ENCODE results near the gene EME2.
"Not testable (repeated sequence)": the region's sequence is repeated elsewhere in the genome, so short reads cannot be mapped to it uniquely, and the experiment has no call there.

EME2 gene, protein sequence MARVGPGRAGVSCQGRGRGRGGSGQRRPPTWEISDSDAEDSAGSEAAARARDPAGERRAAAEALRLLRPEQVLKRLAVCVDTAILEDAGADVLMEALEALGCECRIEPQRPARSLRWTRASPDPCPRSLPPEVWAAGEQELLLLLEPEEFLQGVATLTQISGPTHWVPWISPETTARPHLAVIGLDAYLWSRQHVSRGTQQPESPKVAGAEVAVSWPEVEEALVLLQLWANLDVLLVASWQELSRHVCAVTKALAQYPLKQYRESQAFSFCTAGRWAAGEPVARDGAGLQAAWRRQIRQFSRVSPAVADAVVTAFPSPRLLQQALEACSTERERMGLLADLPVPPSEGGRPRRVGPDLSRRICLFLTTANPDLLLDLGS

DNA sequence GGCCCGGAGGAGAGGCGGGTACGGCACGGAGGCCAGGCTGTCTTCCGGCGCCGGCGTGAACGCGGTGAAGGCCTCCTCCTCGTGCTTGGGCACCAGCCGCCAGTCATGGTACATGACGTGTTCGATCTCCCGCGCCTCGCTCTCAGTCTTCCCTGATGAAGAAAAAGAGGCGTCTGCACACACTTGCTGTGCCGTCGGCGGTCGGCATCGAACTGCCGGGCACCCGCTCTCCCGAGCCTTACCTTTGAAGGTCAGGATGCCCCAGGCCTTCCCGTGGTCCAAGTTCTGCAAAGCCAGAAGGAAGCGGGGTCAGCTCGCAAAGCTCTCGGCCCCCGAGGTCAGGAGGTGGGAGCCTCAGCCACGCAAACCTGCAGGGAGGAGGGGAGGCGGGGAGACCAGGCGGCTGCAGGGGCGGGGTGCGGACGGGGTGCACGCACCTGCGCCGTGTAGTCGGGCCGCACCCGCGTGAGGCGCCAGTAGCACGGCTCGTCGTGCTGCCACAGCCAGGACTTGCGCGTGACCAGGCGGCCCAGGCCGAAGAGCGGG lies at the start of gene EME2:
Gene EME2 (plus strand): TSS at position 449 of the 546 bp plus-strand sequence. CDS start 418 bp downstream, outside the sequence.
- DNase-seq: no peak

DNA sequence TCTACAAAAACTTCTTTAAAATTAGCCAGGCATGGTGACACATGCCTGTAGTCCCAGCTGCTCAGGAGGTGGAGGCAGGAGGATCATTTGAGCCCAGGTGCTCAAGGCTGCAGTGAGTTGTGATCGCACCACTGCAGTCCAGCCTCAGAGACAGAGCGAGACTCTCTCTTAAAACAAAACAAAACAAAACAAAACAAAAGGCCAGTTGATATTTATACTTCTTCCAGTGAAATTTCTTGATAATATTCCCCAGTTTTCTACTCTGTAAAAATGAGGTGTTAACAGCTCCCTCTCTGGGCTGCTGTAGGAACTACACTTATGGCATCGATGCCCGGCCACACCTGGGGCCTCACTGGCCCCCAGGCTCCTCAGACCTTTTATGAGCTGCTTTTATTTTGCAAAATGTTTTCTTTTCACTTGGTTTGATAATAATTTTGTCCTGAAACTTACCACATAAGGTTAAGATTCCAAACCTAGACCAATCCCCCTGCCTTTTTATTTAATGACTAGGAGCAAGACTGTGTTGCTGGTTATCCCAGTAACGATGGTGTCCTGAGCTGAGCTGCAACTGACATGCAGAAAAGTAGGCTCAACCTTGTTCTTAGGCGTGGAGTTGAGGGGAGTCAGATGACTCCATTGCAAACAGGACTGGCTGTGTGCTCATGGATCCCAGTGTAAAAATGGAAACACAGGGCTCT lies 49.0 kb upstream of the EME2 start:
- DNase-seq: peak; percentile 42

DNA sequence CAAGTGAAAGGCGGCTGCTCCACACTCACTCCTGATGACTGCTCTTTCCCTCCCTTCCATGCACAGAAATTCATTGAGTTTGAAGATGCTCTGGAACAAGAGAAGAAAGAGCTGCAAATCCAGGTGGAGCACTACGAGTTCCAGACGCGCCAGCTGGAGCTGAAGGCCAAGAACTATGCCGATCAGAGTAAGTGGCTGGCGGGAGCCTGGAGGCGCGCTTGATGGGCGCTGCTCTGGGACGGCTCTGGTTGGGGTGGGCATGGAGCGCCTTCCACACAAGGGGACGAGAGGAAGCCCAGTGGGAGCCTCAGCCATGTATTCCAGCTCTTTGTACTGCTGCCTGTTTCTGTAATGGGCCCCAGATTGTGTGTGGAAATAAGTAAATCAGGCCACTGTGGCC lies 48.1 kb upstream of the EME2 start:
- DNase-seq: no peak

DNA sequence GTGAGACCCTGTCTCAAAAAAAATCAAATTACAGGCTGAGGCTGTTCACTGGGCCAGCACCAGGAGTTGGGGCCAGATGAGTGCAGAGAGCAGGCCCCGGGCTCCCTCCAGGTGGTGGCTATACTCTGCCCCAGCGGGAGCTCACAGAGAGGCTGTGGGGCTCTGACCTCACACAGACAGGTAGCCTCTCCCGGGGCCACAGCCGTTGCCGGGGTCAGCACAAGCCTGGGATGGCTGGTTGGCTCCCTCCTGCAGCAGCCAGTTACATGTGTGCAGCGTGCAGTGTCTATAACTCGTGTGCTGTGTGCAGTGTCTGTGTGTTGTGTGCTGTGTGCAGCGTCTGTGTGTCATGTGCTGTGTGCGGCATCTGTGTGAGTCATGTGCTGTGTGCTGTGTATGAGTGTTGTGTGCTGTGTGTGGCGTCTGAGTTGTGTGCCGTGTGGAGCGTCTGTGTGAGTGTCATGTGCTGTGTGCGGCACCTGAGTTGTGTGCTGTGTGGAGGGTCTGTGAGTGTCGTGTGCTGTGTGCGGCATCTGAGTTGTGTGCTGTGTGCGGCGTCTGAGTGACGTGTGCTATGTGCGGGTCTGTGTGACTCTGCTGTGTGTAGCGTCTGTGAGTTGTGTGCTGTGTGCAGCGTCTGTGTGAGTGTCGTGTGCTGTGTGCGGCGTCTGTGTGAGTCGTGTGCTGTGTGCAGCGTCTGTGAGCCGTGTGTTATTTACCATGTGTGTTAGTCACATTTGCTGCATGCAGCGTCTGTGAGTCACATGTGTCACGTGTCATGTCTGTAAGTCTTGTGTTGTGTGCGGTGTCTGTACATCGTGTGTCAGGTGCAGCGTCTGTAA lies 45.7 kb upstream of the EME2 start:
- no peak for DNase-seq

DNA sequence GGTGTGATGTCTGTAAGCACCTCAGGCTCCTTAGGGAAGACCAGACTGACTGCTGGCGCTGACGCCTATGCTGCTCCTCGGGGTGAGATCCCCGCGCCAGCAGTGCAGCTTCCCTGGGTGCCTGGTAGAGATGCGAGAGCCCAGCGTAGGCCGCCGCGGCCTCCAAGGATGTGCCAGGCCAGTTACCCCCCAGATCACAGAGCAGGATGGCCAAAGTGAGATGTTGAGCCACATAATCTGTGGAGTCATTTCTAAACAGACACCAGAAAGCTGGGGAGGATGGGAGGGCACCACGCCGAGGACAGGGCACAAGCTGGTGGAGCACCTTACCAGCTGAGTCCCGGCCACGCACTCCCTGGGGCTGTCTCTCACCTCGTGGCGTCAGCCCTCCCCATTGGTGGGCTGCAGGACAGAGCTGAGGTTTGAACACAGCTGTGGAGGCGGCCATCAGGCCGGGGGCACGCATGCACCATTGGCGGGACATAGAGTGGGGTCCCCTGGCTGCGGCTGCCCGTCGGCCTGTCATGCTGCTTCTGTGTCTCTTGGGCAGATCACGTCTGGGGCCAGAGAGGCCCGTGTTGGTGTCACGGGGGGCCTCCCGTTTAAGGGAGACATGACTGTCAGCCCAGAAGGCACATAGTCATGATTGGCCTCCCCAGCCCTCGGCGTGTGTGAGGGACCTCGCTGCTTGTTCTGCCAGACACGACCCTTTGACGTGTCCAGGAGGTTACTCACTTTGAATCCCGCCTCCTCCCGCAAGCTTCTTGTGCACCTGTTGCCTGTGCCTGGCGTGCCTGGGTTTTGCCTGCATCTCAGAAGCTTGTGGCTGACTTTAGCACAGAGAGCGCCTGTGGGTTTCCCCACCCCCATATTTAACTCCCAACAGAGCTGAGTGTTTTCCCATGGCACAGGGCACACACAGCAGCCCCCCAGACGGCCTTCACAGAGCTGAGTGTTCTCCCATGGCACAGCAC lies 44.7 kb upstream of the EME2 start:
- DNase-seq: no peak

DNA sequence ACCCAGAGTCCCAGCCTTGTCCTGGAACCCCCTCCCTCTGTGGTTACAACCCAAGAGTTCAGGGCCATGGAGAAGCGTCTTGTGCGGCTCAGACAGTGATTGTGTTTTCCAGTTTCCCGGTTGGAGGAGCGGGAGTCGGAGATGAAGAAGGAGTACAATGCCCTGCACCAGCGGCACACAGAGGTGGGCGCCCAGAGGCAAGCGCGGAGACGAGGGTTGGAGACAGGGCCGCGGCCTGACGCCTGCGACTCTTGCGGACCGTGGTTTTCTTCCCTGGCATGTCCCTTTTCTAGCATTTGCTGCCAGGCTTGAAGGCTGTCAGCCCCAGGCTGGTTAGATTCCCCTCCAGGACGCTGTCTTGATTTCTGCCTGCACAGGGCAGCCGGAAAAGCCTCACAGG lies 43.6 kb upstream of the EME2 start:
- no peak for DNase-seq

DNA sequence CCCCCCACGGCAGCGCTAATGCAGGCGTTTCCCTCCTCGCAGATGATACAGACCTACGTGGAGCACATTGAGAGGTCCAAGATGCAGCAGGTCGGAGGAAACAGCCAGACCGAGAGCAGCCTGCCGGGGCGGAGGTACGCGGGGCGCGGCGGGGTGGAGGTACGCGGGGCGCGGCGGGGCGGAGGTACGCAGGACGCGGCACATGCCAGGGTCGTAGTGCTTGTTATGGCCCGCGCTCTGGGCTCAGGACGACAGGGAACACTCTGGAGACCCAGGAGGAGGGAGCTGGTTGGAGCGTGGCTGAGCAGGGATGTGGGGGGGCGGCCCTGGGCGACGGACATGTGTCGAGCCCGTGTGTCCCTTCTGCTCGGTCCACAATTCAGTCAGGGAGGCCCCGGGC lies 43.2 kb upstream of the EME2 start:
- no peak for DNase-seq

DNA sequence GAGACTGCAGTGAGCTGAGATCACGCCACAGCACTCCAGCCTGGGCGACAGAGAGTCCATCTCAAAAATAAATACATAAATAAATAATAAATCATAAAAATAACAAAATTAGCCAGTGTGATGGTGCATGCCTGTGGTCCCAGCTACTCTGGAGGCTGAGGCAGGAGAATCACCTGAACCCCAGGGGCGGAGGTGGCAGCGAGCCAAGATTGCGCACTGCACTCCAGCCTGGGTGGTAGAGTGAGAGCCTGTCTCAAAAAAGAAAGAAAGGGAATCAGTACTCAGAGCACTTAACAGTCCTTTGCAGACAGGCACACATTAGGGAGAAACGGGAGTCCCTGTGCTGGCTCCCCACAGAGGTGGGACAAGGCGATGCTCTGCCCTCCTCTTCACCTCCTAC lies 41.5 kb upstream of the EME2 start:
- no peak for DNase-seq

DNA sequence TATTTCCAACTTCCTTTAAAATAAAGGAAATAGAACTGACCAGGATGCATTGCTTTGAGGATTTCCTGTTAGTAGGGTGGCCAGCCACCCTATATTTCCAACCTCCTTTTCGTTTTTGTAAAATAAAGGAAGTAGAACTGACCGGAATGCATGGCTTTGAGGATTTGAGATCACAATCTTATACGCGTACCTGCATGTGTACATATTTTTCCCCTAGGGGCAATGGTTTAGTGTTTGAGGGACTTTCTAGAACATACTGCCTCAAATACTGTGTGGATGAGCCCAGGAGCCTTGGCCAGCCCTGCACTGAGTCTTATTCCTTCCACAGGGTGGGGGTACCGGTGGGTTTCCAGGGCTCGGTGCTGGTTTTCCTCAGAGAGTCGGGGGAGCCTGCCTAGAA lies 41.0 kb upstream of the EME2 start:
- DNase-seq: no peak

DNA sequence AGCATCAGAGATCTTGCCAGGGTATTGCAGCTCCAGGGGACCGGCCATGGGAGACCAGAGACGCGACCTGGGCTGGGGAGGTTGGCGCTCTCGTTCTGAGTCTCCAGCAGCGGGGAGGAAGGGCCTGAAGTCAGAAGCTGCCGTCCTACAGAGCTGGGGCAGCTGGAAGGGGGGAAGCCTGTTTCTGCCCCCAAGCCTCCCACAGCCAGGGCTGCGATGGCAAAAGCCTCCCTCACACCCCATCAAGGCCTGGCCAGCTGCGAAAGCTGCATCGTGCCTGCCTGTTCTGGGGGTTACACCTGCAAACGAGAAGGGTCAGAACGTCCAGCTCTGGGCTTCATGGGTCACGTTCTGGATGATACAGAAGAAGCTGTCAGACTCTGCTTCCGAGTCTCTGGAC lies 40.5 kb upstream of the EME2 start:
- no peak for DNase-seq

DNA sequence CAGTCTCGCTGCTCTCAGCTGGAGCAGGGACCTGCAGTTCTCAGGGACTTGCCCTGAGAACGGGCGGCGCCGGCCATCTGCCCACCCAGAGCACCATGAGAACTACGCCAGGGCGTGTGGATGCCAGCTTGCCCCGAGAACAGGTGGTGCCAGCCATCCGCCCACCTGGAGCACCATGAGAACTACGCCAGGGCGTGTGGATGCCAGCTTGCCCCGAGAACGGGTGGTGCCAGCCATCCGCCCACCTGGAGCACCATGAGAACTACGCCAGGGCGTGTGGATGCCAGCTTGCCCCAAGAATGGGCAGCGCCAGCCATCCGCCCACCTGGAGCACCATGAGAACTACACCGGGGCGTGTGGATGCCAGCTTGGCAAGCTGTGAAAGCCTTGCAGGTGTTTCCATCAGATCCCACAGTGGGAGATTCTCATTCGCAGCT lies 40.0 kb upstream of the EME2 start:
- not testable (repeated sequence) for DNase-seq

DNA sequence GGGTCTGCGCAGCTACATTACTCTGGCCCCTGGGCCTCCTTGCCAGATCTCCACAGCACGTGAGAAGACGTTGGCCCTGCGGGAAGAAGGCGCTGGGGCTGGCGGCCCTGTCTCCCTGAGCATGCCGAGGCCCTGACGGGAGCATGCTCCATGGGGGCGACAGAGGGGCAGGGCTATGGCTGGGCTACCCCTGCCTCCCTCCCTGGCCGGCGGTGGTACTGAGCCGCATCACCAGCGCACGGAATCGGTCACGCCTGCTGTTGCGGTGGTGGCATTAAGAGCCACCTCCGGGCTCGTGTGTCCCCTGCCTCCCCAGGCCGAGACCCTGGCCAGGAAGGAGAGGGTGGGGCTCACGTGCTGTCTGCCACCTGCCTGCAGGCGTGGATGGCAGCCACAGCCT lies 38.5 kb upstream of the EME2 start:
- no peak for DNase-seq

DNA sequence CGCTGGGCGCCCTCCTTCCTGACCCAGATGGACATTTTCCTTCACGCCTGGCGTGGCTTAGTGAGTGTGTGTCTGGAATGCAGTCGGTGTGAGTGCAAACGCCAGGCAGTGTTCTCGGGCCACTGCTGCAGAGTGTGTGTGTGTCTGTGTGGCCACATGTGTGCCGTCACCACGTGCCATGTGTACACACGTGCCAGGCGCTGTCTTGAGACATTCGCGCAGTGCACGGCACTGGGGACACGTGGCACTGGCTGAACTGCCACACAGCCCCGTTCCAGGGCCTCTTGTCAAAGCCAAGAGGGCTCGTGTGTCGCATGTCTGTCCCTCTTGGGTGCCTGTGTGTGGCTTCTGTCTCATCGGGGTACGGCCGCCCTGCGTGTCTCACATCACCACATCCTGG lies 37.8 kb upstream of the EME2 start:
- DNase-seq: no peak

DNA sequence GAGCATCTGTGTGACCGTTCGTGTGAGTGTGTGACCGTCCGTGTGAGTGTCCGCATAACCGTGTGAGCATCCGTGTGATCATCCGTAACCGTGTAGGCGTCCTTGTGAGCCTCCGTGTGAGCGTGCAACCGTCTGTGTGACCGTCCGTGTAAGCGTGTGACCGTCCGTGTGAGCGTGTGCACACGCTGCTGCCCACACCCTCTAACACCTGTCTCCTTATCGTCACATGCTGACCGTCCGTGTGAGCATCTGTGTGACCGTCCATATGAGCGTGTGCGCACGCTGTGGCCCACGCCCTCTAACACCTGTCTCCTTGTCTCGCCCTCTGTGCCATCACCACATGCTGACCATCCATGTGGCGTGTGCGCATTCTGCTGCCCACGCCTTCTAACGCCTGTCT lies 32.4 kb upstream of the EME2 start:
- no peak for DNase-seq

DNA sequence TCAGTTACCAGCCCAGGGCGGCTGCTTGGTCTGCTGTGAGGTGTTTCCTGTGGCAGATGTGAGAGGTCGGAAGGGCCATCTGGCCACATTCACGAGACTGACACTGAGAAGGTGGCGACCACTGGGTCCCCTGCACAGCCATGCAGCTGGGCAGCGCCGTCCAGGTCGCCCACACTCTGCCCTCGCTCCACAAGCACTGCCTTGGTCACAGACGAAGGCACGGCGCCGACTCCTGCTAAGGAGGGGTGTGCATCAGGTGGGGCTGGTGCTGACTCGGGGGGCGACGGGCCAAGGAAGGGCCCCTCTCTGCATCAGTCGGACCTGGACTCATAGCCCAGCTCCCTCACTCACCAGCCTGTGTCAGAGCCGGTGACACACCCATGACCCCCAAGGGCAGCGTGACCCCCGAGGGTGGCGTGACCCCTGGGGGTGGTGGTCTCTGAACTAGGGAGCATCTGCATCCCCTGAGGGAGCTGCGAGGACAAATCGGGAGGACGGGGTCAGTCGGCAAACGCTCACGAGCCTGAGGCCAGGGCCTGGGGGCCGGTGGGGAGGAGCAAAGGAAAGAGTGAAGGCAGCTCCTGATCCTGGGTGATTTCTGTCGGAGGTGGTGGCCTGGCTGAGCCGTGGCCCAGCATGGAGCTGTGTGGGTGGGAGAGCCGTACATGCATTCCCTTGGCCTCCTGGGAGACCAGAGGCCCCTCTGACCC lies 31.7 kb upstream of the EME2 start:
- DNase-seq: no peak

DNA sequence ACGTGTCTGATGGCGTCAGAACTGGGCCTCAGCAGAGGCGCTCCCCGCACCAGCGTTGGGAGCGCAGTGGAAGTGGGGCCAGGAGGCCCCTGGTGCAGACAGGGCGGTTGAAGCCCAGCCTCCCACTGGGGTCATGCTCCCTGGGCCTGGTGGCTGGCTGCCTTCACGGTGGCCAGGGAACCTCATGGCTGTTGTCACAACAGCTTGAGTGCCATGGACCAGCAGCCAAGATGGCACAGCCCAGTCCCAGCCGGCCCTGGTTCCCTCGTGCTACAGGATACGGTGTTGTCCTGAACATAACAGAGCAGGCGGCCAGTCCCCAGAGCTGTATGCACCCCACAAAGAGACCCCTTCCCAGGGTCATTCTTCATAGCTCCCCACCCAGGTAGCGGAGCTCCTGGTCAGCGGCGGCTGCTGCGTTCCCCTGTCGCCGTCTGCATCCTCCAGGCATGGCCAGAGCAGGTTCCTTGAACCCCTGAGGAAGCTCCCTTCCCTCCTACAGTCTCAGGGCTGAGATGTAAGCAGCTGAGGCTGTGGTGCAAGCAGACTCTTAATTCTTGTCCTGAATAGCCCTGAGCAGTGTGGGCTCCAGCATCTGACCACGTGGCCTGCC lies 31.0 kb upstream of the EME2 start:
- no peak for DNase-seq

DNA sequence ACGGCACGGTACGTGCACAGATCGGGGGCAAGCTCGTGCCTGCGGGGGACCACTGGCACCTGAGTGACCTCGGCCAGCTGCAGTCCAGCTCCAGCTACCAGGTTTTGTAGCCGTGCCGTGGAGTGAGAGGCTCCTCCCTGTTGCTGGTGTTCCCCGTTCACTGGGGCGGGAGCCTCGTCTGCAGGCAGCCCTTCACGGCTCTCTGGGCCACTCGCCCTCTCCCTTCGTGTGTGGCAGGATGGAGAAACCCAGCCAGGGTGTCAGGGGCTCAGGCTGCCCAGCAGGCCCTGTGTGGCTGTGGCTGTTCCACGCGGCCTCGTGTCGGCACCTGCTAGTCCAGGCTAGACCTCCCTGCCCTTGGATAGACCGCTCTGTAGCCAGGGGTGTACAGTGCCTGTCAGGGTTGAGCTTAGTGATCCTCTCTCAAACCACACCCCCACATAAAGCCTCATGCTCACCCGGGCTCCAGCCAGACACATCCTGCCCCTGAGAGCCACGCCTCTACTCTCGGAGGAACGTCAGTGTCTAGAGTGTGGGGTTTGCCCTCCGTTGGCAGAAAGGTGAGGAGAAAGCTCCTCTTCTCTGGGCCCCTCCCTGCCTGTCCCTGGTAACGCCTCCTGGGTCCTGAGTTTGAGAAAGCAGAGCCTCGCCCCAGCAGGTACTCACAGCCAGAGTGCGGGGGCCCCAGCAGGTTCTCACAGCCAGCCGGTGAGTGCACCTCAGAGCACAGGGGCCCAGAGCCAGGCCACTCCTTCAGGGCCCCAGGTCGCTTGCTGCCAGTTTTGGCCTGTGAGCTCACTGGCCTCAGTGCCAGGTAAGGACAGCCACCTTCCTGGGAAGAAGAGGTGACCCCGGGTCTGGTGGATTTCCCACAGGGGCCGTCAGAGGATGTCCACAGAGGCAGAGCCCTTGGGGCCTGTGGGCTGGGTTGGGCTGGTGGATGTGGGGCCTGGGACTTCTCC lies 29.0 kb upstream of the EME2 start:
- DNase-seq: no peak

DNA sequence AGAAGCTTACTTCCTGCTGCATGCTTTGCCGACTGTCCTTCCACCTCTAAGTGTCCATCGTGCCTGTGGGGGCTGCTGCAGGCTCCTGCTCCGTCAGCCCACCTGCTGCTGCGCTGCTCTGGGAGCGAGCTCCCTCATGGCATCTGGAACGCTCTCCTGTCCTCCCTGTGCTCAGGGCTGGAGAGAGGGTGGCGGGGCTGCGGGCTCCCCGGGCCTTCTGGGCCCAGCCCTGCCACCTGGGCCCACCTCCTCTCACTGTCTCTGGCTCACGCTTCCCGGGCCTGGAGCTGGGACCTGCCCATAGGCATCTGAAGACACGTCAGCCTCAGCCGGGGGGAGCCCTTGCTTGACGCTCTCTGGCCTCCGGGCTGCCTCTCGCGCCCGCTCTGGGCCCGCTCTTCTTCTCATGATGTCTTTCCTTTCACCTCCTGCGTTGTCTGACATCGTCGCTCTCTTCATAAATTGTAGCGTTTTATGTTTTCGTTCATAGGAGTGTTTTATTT lies 28.2 kb upstream of the EME2 start:
- no peak for DNase-seq

DNA sequence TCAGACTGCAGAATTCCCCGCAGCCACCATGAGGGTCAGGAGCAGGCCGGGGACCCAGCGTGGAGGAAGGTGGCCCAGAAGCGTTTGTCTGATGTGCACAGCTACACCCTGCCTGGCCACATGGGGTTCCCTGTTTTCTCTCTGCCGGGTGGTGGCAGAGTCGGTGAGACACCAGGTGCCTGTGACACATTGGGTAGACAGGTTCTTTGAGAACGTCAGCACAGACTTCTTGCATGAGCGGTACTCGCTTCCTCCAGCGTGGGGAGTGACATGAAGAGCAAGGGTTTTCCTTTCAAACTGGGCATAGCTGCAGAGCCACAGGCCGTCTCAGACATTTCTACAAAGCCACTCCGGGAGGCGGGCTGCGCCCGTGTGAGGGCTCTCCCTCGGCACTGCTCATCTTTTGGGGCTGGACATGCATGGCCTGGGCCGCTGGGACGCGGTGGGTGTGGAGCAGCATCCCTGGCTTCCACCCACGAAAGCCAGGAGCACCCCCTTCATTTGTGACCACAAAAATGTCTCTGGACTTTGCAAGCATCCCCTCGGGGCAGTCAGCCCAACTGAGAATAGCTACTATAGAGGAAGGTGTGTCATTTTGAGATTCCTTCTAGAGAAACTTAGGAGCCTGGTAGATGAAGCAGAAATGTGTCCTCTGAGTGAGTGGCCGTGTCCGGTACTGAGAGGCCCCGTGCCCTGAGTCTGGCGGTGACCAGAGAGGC lies 27.3 kb upstream of the EME2 start:
- peak; percentile 49 for DNase-seq

All from femur (tissue), 1 donor.